ENCODE results near the gene FKBP2.

The FKBP2 gene

DNA sequence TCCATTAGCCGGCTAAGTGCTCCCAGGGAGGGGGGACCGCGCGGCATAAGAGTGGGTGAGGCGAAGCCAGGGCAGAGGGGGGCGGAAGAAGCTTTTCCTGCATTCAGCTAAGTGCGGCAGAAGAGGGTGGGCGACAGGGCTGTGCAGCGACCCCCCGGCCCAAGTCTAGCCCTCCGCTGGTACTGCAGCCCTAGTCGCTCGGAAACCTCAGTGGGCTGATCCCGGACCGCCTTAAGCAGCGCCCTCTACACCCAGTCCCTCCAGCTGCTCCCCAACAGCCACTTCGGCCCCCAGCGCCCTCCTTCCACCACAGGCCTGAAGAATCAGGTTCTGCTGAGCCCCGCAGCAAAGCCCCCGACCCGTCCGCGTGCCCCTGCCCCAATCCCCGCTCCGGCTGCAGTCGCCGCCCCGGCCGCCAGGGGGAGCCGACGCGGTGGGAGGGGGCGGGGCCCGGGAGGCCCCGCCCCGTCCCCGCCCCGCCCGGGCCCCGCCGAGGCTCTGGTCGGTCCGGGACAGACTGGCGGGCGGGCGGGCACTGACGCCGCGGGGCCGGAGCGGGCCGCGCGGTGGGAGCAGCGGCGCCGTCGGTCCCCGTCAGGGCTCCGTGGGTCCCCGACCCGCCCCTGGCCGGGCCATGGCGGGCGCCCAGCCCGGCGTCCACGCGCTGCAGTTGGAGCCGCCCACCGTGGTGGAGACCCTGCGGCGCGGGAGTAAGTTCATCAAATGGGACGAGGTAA lies 10.3 kb downstream of the FKBP2 start, which contains the start of gene PLCB3:
Gene PLCB3, plus strand, starts transcription at position 515 of the 737 bp plus-strand sequence. Its CDS starts 120 bp downstream, at position 635.
- Histone ChIP-seq H3K4me3 (ENCODE audit: low read depth, low read length) (peak within 1 kb of the TSS; percentile 48), H3K4me1 (ENCODE audit: control insufficient read depth, insufficient read depth, low read length) (peaks cover 10% of the 10 kb centered on the region), H3K27ac (ENCODE audit: extremely low read depth, low read depth, low read length) (peak within 1 kb of the TSS; percentile 3; the same call in 1 of the 2 replicates), H3K9me3 (ENCODE audit: control insufficient read depth, insufficient read depth, low read depth, low read length) (no peaks in the 10 kb centered on the region), H3K36me3 (ENCODE audit: control insufficient read depth in 2 of 2, insufficient read depth in 1 of 2, low read length in 2 of 2) (peaks cover 0 to 22% of the 10 kb centered on the region in 2 experiments; a peak in 1 of 3 replicates)
- ChIA-PET POLR2A (interaction anchor here (1.2 to 4.2 kb wide), 5 partner anchors 10 to 67 kb away, joined by 4 to 52 read pairs (median 7); partner anchors contain the start of genes FKBP2, NUDT22 and PRDX5), CTCF (interaction anchor here (0.6 to 3.6 kb wide), 26 partner anchors 8 to 227 kb away, joined by 3 to 48 read pairs (median 4); partner anchors contain the start of genes BAD, CATSPERZ and FKBP2)
- TF ChIP-seq YY2 (tag by site-specific recombination; IDR thresholded peaks at IDR 0.05), result no peak
- peak; percentile 36; the same call in 1 of the 2 replicates for TF ChIP-seq BCL11B (tag by site-specific recombination; IDR thresholded peaks at IDR 0.05; ENCODE audit: low read depth)
- TF ChIP-seq ZNF629 (tag by site-specific recombination; IDR thresholded peaks at IDR 0.05), result 0 out of 2 replicates have a peak, but pooled peaks have one; percentile 11
- no peak for TF ChIP-seq ZNF155 (tag by site-specific recombination; IDR thresholded peaks at IDR 0.05)
- no peak for TF ChIP-seq ZNF558 (tag by site-specific recombination; IDR thresholded peaks at IDR 0.05)
- peak; percentile 18; the same call in 1 of the 2 replicates for TF ChIP-seq ZNF24 (tag by site-specific recombination; IDR thresholded peaks at IDR 0.05)
- TF ChIP-seq ZNF341 (tag by site-specific recombination; IDR thresholded peaks at IDR 0.05; ENCODE audit: low read depth), result peak; percentile 82
- TF ChIP-seq ZBTB26 (tag by site-specific recombination; optimal IDR thresholded peaks at IDR 0.05), result peak; percentile 39
- TF ChIP-seq ZNF398 (tag by site-specific recombination; IDR thresholded peaks at IDR 0.05), result peak; percentile 66; the same call in 1 of the 2 replicates
- TF ChIP-seq ZIC2 (tag by site-specific recombination; IDR thresholded peaks at IDR 0.05), result 0 out of 2 replicates have a peak, but pooled peaks have one; percentile 3
- TF ChIP-seq ZNF596 (tag by site-specific recombination; IDR thresholded peaks at IDR 0.05), result no peak
- TF ChIP-seq, protein P1, sequence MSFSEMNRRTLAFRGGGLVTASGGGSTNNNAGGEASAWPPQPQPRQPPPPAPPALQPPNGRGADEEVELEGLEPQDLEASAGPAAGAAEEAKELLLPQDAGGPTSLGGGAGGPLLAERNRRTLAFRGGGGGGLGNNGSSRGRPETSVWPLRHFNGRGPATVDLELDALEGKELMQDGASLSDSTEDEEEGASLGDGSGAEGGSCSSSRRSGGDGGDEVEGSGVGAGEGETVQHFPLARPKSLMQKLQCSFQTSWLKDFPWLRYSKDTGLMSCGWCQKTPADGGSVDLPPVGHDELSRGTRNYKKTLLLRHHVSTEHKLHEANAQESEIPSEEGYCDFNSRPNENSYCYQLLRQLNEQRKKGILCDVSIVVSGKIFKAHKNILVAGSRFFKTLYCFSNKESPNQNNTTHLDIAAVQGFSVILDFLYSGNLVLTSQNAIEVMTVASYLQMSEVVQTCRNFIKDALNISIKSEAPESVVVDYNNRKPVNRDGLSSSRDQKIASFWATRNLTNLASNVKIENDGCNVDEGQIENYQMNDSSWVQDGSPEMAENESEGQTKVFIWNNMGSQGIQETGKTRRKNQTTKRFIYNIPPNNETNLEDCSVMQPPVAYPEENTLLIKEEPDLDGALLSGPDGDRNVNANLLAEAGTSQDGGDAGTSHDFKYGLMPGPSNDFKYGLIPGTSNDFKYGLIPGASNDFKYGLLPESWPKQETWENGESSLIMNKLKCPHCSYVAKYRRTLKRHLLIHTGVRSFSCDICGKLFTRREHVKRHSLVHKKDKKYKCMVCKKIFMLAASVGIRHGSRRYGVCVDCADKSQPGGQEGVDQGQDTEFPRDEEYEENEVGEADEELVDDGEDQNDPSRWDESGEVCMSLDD (tag by site-specific recombination; IDR thresholded peaks at IDR 0.05), result peak; percentile 58; the same call in 1 of the 2 replicates
- peak; percentile 66 for TF ChIP-seq ZBTB48 (tag by site-specific recombination; IDR thresholded peaks at IDR 0.05)
- peak; percentile 34; the same call in 1 of the 2 replicates for TF ChIP-seq KLF9 (tag by site-specific recombination; IDR thresholded peaks at IDR 0.05; ENCODE audit: low read depth)
- no peak for TF ChIP-seq ZNF623 (tag by site-specific recombination; IDR thresholded peaks at IDR 0.05)
- TF ChIP-seq SP3 (tag by site-specific recombination; IDR thresholded peaks at IDR 0.05), result peak; percentile 60
- peak; percentile 75; the same call in 1 of the 2 replicates for TF ChIP-seq ZNF324 (tag by site-specific recombination; IDR thresholded peaks at IDR 0.05)
- TF ChIP-seq KLF8 (tag by site-specific recombination; IDR thresholded peaks at IDR 0.05), result peak; percentile 68
- TF ChIP-seq CTCF (tag by site-specific recombination; IDR thresholded peaks at IDR 0.05), result peak; percentile 94
- TF ChIP-seq ZNF350 (tag by site-specific recombination; IDR thresholded peaks at IDR 0.05), result no peak
- TF ChIP-seq, protein P2, sequence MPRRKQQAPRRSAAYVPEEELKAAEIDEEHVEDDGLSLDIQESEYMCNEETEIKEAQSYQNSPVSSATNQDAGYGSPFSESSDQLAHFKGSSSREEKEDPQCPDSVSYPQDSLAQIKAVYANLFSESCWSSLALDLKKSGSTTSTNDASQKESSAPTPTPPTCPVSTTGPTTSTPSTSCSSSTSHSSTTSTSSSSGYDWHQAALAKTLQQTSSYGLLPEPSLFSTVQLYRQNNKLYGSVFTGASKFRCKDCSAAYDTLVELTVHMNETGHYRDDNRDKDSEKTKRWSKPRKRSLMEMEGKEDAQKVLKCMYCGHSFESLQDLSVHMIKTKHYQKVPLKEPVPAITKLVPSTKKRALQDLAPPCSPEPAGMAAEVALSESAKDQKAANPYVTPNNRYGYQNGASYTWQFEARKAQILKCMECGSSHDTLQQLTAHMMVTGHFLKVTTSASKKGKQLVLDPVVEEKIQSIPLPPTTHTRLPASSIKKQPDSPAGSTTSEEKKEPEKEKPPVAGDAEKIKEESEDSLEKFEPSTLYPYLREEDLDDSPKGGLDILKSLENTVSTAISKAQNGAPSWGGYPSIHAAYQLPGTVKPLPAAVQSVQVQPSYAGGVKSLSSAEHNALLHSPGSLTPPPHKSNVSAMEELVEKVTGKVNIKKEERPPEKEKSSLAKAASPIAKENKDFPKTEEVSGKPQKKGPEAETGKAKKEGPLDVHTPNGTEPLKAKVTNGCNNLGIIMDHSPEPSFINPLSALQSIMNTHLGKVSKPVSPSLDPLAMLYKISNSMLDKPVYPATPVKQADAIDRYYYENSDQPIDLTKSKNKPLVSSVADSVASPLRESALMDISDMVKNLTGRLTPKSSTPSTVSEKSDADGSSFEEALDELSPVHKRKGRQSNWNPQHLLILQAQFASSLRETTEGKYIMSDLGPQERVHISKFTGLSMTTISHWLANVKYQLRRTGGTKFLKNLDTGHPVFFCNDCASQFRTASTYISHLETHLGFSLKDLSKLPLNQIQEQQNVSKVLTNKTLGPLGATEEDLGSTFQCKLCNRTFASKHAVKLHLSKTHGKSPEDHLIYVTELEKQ (tag by site-specific recombination; IDR thresholded peaks at IDR 0.05; ENCODE audit: borderline replicate concordance), result no peak
- TF ChIP-seq ZFP69B (tag by site-specific recombination; IDR thresholded peaks at IDR 0.05), result peak; percentile 41; the same call in 1 of the 2 replicates
- TF ChIP-seq ZFP37 (tag by site-specific recombination; IDR thresholded peaks at IDR 0.05), result no peak
